Frontal cortex (tissue), 4 donors: ENCODE measurements around the gene ECHS1. TPM values are rescaled to one million over a fixed set of nuclear protein-coding genes. Genes with fewer than 3 reads are reported as not detected.
"Not testable (repeated sequence)": the region's sequence is repeated elsewhere in the genome, so short reads cannot be mapped to it uniquely, and the experiment has no call there.

Experiments
- DNase-seq, 2 donors: peaks; one replicate each; pipeline ENCODE4 v3.0.0; 2012; ENCODE audit warnings: low spot score in 2 of 2
- FAIRE-seq: peaks from 2 replicates; lab custom pipeline; 2012; peaks lifted over from hg19 to GRCh38; lab: Jason Lieb, UNC
- total RNA-seq: library from RNA; depleted of rRNA; stranded (reverse); fragments of >200 nt; gene quantifications from one replicate; pipeline ENCODE4 v1.2.3, GENCODE V29; 2014
- donor health status: control.
- donor health status: control.
- donor health status: control.

The ECHS1 gene
- total RNA-seq, result 35.5 TPM

GRCh38 chr10:133373174-133374090, at the start of gene ECHS1:
Gene ECHS1, minus strand, starts transcription at chr10:133373354. Its CDS starts 21 bp downstream, at chr10:133373333.
- FAIRE-seq, result no peak
- peak; percentile 99 to 100 for DNase-seq

GRCh38 chr10:133422223-133422806, 49.2 kb upstream of the ECHS1 start:
- DNase-seq, result no peak
- FAIRE-seq, result no peak

DNA sequence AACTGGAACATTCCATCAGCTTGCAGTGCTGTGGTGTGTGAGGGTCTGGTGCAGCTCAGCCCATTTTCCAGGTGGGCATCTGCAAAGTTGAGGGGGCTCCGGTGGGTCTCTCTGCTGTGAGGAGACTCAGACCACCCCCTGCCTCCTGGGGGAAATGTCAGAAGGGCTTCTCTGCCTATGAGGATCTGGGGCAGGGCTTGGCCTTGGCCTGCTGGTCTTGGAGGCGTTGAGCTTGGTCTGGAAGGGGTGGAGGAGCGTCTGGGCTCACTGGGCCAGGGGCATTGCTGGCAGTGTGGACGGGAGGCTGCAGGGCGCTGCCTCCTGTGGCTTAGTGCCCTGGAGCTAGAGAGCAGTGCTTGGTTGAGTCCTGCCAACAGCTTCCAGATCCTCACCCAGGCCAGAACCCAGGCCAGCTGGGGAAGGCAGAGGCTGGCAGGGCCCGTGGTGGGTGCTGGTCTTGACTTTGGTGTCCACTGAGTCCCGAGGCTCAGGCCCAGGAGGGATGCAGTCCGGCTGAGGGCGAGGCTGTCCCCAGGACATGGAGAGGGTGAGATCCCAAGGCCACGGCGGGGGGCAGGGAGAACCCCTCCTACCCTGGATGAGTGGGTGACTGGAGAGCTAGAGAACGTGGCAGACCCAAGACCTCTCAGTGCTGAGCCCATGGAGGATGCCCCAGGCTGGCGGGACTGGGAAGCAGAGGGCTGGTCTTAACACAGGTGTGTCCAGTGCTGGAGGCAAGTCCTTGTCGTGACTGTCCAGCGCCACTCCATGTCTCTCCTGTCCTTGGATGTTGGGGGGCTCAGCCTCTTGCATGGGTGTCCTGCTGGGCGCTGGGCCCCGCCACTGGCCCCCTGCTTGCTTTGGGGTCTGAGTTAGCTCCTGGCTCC, 48.4 kb upstream of the ECHS1 start:
- DNase-seq, result no peak
- no peak for FAIRE-seq

DNA sequence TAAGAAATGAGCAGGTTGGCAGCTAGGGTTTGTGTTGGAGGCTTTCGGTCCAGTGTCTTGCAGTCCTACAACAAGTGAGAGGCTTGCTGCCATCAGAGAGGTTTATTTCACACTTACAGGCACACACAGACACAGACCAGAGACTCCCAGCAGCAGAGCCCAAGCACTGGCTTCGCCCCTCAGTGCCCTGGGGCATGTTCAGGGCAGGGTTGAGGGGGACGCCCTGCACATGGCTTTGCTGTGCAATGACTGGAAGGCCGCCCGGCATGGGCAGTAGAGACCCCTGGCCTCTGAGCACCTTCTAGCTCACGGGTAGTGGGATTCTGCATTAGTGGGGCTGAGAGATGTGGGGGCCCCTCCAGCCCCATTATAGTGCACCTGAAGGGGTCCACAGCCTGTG, 47.4 kb upstream of the ECHS1 start:
- FAIRE-seq (no peak), DNase-seq (no peak)

DNA sequence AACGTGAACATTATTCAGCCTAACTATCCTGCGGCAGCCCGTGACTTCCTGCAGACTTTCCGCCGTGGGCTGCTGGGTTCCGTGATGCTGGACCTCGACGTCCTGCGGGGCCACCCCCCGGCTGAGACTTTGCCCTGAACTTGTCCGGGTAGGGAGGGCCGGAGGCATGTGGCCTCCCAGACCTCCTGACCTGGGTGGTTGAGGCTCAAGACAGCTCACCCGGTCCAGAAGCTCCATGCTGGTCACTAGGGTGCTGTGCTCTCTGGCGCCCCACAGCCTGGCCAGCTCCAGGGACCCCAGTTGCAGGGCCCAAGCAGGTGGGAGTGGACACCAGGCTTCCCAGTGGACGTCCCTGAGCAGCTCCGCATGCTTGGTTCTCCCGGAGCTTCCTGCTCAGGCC, 46.9 kb upstream of the ECHS1 start:
- DNase-seq (no peak), FAIRE-seq (no peak)

GRCh38 chr10:133419211-133419950, 46.2 kb upstream of the ECHS1 start:
- FAIRE-seq, result no peak

GRCh38 chr10:133418289-133418993, 45.3 kb upstream of the ECHS1 start:
- no peak for FAIRE-seq

More at GRCh38 chr10:133419211-133419950, 46.2 kb upstream of the ECHS1 start:
- DNase-seq, result no peak

DNA sequence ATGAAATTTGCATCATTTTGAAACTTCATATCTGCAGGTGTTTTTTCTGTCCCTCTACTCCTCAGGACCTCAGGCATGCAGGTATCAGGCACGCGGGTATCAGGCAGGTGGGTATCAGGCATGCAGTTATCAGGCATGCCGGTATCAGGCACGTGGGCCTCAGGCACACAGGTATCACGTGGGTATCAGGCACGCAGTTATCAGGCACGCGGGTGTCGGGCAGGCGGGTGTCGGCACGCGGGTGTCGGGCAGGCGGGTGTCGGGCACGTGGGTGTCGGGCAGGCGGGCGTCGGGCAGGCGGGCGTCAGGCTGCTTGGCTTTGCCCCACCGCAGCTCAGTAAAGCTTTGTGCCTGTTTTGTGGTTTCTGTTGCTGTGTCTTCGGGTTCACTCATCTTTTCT, 42.6 kb upstream of the ECHS1 start:
- DNase-seq, result no peak
- FAIRE-seq, result no peak

More at GRCh38 chr10:133418289-133418993, 45.3 kb upstream of the ECHS1 start:
- no peak for DNase-seq

GRCh38 chr10:133414401-133414800, 41.2 kb upstream of the ECHS1 start:
- FAIRE-seq, DNase-seq: not testable (repeated sequence)

- no peak for FAIRE-seq
- no peak for DNase-seq
Measured at GRCh38 chr10:133412381-133412711, 39.2 kb upstream of the ECHS1 start.

- no peak for DNase-seq
- FAIRE-seq, result no peak
Measured at GRCh38 chr10:133411523-133412380, 38.6 kb upstream of the ECHS1 start.

- FAIRE-seq, result no peak
- DNase-seq, result no peak
Measured at GRCh38 chr10:133405844-133406527, 32.8 kb upstream of the ECHS1 start.

DNA sequence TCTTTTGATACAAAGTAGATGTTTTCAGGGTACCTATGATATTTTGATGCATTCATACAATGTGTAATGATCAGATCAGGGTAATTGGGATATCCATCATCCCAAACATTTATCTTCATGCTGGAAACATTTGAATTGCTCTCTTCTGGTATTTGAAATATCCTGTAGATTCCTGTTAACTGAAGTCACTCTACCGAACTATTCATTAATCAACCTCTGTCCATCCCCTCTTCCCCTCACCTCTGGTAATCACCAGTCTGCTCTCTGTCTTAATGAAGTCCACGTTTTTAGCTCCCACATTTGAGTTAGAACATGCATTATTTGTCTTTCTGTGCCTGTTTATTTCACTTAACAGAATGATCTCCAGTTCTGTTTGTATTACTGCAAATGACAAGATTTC, 32.1 kb upstream of the ECHS1 start:
- FAIRE-seq, result no peak

DNA sequence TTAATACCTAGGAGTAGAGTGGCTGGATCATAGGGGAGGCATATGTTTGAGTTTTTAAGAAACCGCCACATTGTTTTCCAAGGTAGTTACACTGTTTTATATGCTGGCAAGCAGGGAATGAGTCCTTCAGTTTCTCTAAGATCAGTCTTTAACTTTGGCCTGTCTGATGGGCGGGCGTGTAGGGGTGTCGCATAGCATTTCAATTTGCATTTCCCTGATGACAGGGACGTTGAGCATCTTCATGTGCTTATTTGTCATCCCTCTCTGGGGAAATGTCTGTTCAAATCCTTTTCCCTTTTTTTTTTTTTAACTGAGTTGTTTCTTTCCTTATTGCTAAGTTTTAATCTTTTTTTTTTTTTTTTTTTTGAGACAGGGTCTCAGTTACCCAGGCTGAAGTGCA, 30.6 kb upstream of the ECHS1 start:
- no peak for FAIRE-seq
- DNase-seq, result no peak

More for the DNA sequence above, 32.1 kb upstream of the ECHS1 start:
- DNase-seq, result no peak

DNA sequence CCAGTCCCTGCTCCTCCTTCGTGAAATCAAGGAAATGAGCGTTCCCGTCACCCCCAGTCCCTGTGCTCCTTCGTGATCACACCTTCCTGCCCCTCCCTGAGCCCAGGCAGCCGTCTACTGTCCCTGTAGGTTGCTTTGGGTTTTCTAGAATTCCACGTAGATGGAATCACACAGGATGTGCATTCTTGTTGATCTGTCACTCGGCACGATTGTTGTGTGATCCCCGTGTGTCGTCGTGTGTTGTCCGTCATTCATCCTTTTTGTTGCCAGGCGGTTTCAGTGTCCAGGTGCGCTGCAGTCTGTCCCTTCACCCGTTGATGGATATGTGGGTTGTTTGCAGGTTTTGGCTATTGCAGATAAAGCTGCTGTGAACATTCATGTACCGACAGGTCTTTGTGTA, 30.2 kb upstream of the ECHS1 start:
- FAIRE-seq (no peak), DNase-seq (no peak)

GRCh38 chr10:133401981-133402725, 29.0 kb upstream of the ECHS1 start:
- no peak for FAIRE-seq
- DNase-seq, result no peak

- DNase-seq, result no peak
- FAIRE-seq, result no peak
Measured at GRCh38 chr10:133401500-133401899, 28.3 kb upstream of the ECHS1 start.
